ENCODE data around the gene SMAD6. TPM values are rescaled to one million over a fixed set of nuclear protein-coding genes. Genes with fewer than 3 reads are reported as not detected.

SMAD6 gene
- total RNA-seq, 3 donors from 2014 or later (not counting 1 experiment from before 2014, with no cell fraction given) = 0.07 to 0.38 (median 0.09) TPM

DNA sequence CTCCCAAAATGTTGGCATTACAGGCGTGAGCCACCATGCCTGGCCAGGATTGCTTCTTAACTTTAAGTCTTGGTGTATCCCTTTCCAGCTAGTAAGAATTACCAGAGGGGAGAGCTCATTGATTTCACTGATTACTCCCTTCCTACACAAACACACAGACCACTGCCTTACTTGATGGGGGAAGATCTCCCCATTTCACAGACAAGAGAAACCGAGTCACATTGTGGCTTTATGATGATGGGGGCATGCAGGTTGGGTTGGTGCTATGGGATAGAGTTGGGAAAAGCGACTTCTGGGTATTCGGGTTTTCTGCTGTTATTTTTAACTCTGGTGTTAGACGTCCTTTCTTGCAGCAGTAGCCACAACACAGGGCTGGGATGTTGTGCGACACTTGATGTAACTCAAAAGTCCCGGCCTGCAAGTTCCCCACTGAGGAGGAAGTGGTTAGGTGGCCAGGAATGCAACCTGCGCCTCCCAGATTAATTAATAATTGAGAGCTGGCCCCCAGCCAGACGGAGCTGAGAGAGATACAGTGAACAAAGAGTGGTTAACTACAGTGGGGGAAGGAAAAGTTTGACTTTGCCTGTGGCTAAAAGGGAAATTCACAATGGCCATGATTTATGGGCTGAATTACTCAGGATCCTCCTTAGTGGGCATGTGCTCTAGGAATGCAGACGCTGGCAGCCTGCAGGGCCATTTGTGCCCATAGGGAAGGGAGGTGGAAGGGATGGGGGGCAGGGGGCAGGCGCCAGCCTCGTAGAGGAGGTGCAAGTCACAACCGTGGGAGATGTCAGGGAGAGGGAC lies 63.6 kb downstream of the SMAD6 start:
- H3K27me3 Mint-ChIP-seq (ENCODE audit: low read depth in 2 of 2) = peaks cover 40 to 56% of the 10 kb centered on the region in 2 donors

DNA sequence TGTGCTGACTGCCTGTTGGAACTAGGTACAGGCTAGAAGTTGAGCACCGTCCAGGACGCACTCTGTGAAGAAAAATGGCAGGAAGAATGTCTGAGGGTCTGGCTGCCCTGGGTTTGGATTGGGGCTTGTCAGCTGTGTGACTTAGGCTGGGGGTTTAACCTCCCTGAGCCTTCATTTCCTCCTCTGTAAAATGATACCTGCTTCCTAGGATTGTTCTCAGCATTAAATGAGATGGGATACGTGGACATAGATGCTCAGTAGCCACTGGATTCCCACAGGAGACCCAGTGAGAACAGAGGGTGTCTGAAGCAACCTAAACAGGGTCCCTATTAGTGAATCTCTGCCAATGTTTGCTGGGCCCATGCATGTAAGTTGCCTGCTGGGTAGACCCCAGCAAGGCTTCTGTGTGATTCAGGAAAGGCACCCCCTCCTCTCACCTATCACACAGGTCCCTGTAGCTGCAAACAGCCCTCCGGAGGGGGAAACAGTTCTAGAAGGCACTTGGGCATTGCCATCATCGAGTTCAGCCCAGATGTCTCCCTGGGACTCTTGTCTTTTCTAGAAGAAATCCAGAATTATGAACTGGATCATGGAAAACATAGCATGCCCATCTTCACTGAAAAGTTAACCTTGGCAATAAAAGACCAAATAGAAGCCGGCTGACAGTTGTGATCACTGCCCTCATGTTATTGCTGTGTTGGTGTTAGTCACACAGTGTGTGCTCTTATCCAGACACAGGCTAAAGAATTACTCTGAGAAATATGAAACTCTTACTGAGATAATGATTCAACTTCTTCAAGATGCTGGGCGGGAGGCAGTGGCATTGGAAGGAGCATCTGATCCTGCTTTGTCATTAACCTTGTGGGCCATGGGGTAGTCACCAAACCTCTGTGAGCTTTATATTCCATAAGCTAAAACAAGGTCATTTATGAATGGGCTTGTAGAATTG lies 64.5 kb downstream of the SMAD6 start:
- no peaks in the 10 kb centered on the region for H3K27me3 ChIP-seq (ENCODE audit: control insufficient read depth, insufficient read depth, low read length)
- intact Hi-C loops (cut with micrococcal nuclease) = no loop called here
- Mint-ChIP-seq H3K36me3 (no peaks in the 10 kb centered on the region), H3K4me3 (no peak overlapping the region), H3K9me3 (no peaks in the 10 kb centered on the region), H3K27ac (no peak overlapping the region), H3K27me3 (ENCODE audit: low read depth in 2 of 2) (peaks cover 38 to 52% of the 10 kb centered on the region in 2 donors), H3K4me1 (peaks cover 0 to 6% of the 10 kb centered on the region in 2 donors)
- DNase-seq (no peak), ATAC-seq (no peak)
- H3K9me3 ChIP-seq (ENCODE audit: control insufficient read depth, insufficient read depth, low read length) = no peaks in the 10 kb centered on the region
- H3K4me3 ChIP-seq (ENCODE audit: low read length) = no peak overlapping the region
- 63% methylated on average over 7 of the region's 7 CpGs for WGBS (ENCODE audit: insufficient coverage)
- no peaks in the 10 kb centered on the region for H3K36me3 ChIP-seq (ENCODE audit: control insufficient read depth, insufficient read depth, low read length)
- TF ChIP-seq, protein P1, sequence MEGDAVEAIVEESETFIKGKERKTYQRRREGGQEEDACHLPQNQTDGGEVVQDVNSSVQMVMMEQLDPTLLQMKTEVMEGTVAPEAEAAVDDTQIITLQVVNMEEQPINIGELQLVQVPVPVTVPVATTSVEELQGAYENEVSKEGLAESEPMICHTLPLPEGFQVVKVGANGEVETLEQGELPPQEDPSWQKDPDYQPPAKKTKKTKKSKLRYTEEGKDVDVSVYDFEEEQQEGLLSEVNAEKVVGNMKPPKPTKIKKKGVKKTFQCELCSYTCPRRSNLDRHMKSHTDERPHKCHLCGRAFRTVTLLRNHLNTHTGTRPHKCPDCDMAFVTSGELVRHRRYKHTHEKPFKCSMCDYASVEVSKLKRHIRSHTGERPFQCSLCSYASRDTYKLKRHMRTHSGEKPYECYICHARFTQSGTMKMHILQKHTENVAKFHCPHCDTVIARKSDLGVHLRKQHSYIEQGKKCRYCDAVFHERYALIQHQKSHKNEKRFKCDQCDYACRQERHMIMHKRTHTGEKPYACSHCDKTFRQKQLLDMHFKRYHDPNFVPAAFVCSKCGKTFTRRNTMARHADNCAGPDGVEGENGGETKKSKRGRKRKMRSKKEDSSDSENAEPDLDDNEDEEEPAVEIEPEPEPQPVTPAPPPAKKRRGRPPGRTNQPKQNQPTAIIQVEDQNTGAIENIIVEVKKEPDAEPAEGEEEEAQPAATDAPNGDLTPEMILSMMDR (IDR thresholded peaks at IDR 0.05) = no peak
- H3K4me1 ChIP-seq (ENCODE audit: control insufficient read depth, insufficient read depth, low read length) = no peaks in the 10 kb centered on the region
- H3K27ac ChIP-seq (ENCODE audit: low read length) = no peak overlapping the region

More for the DNA sequence above, 63.6 kb downstream of the SMAD6 start:
- intact Hi-C loops (cut with micrococcal nuclease) = no loop called here
- Histone ChIP-seq H3K4me1 (ENCODE audit: control insufficient read depth, insufficient read depth, low read length) (no peaks in the 10 kb centered on the region), H3K27me3 (ENCODE audit: control insufficient read depth, insufficient read depth, low read length) (no peaks in the 10 kb centered on the region), H3K27ac (ENCODE audit: low read length) (no peak overlapping the region), H3K36me3 (ENCODE audit: control insufficient read depth, insufficient read depth, low read length) (no peaks in the 10 kb centered on the region), H3K4me3 (ENCODE audit: low read length) (no peak overlapping the region), H3K9me3 (ENCODE audit: control insufficient read depth, insufficient read depth, low read length) (no peaks in the 10 kb centered on the region)
- Mint-ChIP-seq H3K36me3 (no peaks in the 10 kb centered on the region), H3K4me1 (peaks cover 0 to 6% of the 10 kb centered on the region in 2 donors), H3K9me3 (no peaks in the 10 kb centered on the region), H3K4me3 (no peak overlapping the region), H3K27ac (no peak overlapping the region)
- TF ChIP-seq, protein P1 (IDR thresholded peaks at IDR 0.05) = no peak
- 15% methylated on average over 13 of the region's 13 CpGs for WGBS (ENCODE audit: insufficient coverage)
- ATAC-seq (no peak), DNase-seq (no peak)

DNA sequence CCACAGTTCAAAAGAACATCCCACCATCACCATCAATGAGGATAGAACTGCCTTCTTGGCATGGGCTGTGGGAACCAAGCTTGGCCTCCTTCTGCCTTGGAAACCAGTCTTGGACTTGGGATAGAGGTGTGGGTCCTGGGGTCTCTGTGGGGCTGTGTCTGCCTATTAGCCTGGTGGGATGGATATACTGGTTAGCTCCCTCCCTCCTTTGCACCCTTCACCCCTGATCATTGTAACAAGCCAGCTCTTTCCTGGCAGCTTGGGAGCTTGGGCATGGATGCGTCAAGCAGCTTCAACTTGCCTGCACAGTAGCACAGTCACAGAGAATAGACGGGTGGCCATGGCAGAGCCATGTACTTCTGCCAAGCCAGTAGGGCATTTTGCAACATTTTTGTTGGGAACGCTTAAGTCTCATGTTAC lies 65.2 kb downstream of the SMAD6 start:
- no peaks in the 10 kb centered on the region for H3K36me3 Mint-ChIP-seq
- peaks cover 31 to 45% of the 10 kb centered on the region in 2 donors for H3K27me3 Mint-ChIP-seq (ENCODE audit: low read depth in 2 of 2)
- WGBS (ENCODE audit: insufficient coverage) = 93% methylated on average over 3 of the region's 3 CpGs

More for the DNA sequence above, 65.2 kb downstream of the SMAD6 start:
- Mint-ChIP-seq H3K27ac (no peak overlapping the region), H3K4me1 (peaks cover 0 to 6% of the 10 kb centered on the region in 2 donors), H3K4me3 (no peak overlapping the region), H3K9me3 (no peaks in the 10 kb centered on the region)
- Histone ChIP-seq H3K27me3 (ENCODE audit: control insufficient read depth, insufficient read depth, low read length) (no peaks in the 10 kb centered on the region), H3K9me3 (ENCODE audit: control insufficient read depth, insufficient read depth, low read length) (no peaks in the 10 kb centered on the region), H3K4me1 (ENCODE audit: control insufficient read depth, insufficient read depth, low read length) (no peaks in the 10 kb centered on the region), H3K27ac (ENCODE audit: low read length) (no peak overlapping the region), H3K4me3 (ENCODE audit: low read length) (no peak overlapping the region), H3K36me3 (ENCODE audit: control insufficient read depth, insufficient read depth, low read length) (no peaks in the 10 kb centered on the region)
- TF ChIP-seq, protein P1 (IDR thresholded peaks at IDR 0.05) = no peak
- ATAC-seq (no peak), DNase-seq (no peak)
- intact Hi-C loops (cut with micrococcal nuclease) = no loop called here

Measured in natural killer cell (primary cell).